HG03175 (cell line): ENCODE results near the gene NKRF.
"Not testable (repeated sequence)": the region's sequence is repeated elsewhere in the genome, so short reads cannot be mapped to it uniquely, and the experiment has no call there.

Experiments
- ATAC-seq: cut with Tn5 transposase; IDR thresholded peaks from one replicate; pipeline ENCODE4 v1.9.1; 2021; ENCODE audit warnings: mild to moderate bottlenecking, moderate library complexity; ENCODE audit not compliant: unreplicated experiment

The NKRF gene

GRCh38 chrX:119606280-119607017 lies at the start of gene NKRF:
NKRF (minus strand) TSS chrX:119606424.
- peak; percentile 82 for ATAC-seq

- ATAC-seq = no peak
Observed at GRCh38 chrX:119655125-119655524, 48.9 kb upstream of the NKRF start.

DNA sequence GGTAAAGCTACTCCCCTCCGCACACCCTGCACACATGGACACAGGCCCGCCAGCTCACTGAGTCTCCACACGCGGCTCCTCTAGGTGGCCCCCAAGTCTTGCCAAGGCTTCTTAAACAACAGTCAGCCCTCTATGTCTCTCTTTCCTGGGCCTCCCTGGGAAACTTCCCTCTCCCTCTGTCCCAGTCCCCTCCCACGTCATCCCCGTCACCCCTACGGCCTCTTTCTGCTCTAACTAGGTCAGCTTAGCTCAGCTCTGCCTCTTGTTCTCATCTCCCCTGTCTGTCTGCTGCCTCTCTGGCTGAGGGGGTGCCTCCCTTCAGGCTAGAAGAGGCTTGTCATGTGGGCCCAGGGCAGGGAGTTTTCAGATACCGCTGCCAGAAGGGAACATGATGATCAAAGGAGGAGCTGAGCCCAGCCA lies 47.9 kb upstream of the NKRF start:
- ATAC-seq = no peak

GRCh38 chrX:119648421-119648775 lies 42.2 kb upstream of the NKRF start:
- ATAC-seq = peak; percentile 19

DNA sequence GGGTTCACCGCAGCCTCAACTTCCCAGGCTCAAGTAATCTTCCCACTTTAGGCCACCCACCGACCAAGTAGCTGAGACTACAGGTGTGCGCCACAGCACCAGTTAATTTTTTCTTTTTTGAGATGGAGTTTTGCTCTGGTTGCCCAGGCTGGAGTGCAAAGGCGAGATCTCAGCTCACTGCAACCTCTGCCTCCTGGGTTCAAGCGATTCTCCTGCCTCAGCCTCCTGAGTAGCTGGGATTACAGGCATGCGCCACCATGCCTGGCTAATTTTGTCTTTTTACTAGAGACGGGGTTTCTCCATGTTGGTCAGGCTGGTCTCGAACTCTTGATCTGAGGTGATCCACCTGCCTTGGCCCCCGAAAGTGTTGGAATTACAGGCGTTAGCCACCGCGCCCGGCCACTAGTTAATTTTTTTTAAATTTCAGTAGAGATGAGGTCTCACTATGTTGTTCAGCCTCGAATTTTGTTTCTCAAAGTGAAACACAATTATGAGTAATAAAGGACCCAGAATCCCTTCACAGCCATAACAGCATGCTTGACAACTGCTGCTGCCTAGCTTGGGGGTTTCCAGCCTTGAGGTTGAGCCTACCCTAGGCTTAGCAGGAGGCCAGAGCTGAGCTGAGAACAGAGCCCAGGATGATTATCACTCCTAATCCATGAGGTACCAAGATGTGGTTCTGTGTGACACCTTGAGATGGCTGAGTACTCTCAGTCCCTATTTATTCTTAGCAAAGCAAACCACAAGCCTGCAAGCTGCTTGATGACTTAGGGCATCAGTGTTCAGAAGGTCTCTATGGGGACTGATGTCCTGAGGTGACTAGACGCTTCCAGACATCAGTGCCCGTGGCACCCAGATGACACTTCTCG lies 41.6 kb upstream of the NKRF start:
- peak; percentile 96 for ATAC-seq

GRCh38 chrX:119647089-119647488 lies 40.9 kb upstream of the NKRF start:
- ATAC-seq = no peak

GRCh38 chrX:119646515-119646914 lies 40.3 kb upstream of the NKRF start:
- no peak for ATAC-seq

GRCh38 chrX:119643696-119644095 lies 37.5 kb upstream of the NKRF start:
- no peak for ATAC-seq

DNA sequence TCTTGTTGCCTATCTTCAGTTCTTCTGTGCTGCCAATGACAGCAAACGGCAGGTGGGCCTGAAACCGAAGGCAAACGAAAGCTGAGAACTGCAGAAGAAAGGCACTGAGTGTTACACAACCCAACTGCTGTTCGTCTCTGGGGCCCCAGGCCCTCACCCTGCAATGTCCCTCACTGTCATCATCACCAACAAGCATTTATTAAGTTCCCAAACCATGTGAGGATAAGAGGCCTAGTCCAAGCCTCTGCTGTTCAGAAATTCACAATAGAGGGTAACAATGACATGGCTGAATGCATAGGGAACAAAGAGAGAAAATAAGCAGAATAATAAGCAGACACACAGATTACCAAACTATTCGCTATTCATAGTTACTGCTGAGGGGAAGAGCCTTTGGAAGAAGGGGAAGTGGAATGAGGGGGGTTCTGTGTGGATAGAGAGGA lies 34.5 kb upstream of the NKRF start:
- ATAC-seq = no peak

GRCh38 chrX:119638725-119639471 lies 32.7 kb upstream of the NKRF start:
- ATAC-seq = peak; percentile 62

DNA sequence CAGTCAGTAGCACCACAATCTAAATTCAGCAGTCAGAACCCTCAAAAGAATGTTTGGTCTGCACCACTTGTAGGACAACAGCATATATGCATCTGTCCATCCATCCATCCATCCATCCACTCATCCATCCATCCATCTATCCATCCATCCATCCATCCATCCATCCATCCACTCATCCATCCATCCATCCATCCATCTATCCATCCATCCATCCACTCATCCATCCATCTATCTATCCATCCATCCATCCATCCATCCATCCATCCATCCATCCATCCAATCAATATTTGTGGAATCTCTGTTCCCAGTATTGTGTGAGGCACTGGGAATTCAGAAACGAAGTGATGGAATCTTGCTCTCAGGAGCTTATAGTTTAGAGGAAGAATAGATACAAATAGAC lies 31.2 kb upstream of the NKRF start:
- not testable (repeated sequence) for ATAC-seq

- peak; percentile 45 for ATAC-seq
Observed at GRCh38 chrX:119636419-119636818, 30.2 kb upstream of the NKRF start.

- no peak for ATAC-seq
Observed at GRCh38 chrX:119635799-119636198, 29.6 kb upstream of the NKRF start.

DNA sequence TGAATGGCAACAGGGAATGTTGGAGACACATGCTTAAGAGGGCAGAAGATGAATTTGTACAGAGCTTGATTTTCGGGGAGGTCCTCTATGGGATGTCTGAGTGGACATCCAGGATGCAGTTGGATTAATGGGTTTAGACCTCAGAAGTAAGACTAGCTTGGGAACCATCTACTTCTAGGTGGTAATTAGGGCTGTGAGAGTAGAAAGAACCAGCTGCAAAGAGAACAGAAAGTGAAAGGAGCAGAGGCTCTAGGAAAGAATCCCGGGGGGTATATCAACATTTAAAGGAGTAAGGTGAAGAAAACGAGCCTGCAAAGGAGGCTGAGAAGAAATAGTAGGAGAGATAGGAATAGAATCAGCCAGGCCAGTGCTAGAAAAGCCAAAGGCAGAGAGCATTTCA lies 29.0 kb upstream of the NKRF start:
- ATAC-seq = no peak

DNA sequence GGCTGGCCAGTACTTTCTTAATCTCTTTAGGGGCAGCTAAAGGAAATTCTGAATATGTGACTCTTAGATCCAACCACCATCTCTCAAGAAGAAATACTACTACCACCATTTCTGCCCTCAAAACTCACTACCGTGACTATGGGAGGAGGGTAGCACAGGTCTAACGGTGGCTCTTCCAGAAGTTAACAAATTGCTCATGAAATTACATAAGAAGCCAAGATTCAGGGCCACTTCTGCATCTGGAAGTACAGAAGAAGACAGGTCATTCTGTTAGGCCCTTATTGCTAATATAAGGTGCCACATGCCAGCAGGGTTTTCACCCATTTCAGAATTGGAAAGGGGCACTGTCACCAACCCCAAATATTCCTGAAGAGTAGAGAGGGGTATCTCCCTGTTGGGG lies 19.6 kb upstream of the NKRF start:
- no peak for ATAC-seq

GRCh38 chrX:119624951-119625668 lies 18.9 kb upstream of the NKRF start:
- ATAC-seq = no peak

GRCh38 chrX:119624417-119624816 lies 18.2 kb upstream of the NKRF start:
- ATAC-seq = no peak

DNA sequence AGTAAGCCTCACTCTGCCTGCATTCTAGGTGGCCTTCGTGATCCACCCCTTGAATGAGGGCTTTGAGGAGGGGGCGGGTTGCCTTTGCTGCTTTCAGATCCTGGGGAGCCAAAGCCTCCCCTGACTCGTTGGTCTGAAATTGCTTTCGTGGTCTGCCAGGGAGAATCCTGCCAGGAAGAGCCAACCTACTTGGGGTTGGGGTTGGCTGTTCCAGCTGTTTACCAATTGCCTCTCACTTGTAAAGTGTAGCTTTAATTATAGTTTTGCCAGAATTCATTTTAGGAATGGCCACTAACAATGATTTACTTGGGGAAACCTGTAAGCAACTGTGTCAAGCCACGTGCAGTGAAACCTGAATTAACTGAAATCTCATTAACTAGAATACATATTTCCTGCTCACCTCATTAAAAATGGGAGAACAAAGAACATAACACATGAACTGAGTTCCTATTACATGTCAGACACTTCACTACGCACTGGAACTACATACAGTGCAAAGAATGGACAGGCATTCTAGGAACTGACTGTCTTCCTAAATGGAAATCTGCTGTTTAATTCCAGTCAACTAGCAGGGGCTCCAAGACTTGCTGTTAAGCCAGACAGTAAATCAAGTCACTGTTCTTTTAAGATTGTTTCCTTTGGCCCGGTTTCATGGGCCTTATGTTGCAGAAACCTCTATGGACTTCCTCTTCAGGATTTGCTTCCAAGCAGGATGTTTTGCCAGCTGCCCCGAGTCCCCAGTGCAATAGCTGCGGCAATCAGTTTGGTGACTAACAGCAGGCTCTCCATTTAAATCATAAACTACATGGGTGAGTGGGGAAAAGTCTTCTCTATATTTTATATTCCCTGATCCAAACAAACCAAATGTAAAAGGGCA lies 16.4 kb upstream of the NKRF start:
- no peak for ATAC-seq

- ATAC-seq = peak; percentile 37
Observed at GRCh38 chrX:119618439-119618838, 12.2 kb upstream of the NKRF start.
